OCI-LY3 (cell line): ENCODE results near the gene DIS3L.
"Not testable (repeated sequence)": the region's sequence is repeated elsewhere in the genome, so short reads cannot be mapped to it uniquely, and the experiment has no call there.

Source experiments
- H2AFZ ChIP-seq: fragments of 200-600, 300-600 bp; shearing (Covaris generic); 2 replicates; pipeline ENCODE4 v1.6.0; 2014; ENCODE audit warnings: antibody characterized with exemption, low read depth, low read length
- H3K27ac ChIP-seq: fragments of 200-600, 300-600 bp; sonication (generic); 2 replicates; pipeline ENCODE4 v1.5.1; 2014; ENCODE audit warnings: mild to moderate bottlenecking, low read length, moderate library complexity, mixed read lengths
- H3K27me3 ChIP-seq: fragments of 200-600, 300-600 bp; sonication (generic); 2 replicates; pipeline ENCODE4 v1.6.1; 2014; ENCODE audit warnings: low read depth, low read length, mixed read lengths
- H3K36me3 ChIP-seq: fragments of 200-600, 300-600 bp; sonication (generic); replicated peaks from 2 replicates; pipeline ENCODE3; 2014; ENCODE audit warnings: low read depth, low read length, mixed read lengths
- H3K4me1 ChIP-seq: fragments of 300-600, 200-600 bp; sonication (generic); 2 replicates; pipeline ENCODE4 v1.6.1; 2014; ENCODE audit warnings: low read length, mixed read lengths
- H3K4me2 ChIP-seq: fragments of 200-600, 300-600 bp; sonication (generic); 2 replicates; pipeline ENCODE4 v1.6.1; 2014; ENCODE audit warnings: low read length, mixed read lengths
- H3K4me3 ChIP-seq: fragments of 300-600, 200-600 bp; sonication (generic); 2 replicates; pipeline ENCODE4 v1.5.1; 2014; ENCODE audit warnings: antibody characterized with exemption, mild to moderate bottlenecking, low read length, moderate library complexity
- H3K79me2 ChIP-seq: fragments of 300-600, 200-600 bp; shearing (Covaris generic); 2 replicates; pipeline ENCODE4 v1.6.1; 2014; ENCODE audit warnings: mild to moderate bottlenecking, low read length, mixed read lengths
- H3K9ac ChIP-seq: fragments of 300-600, 200-600 bp; shearing (Covaris generic); 2 replicates; pipeline ENCODE4 v1.6.0; 2014; ENCODE audit warnings: mild to moderate bottlenecking, low read length, moderate library complexity
- H3K9me3 ChIP-seq: fragments of 200-600, 300-600 bp; shearing (Covaris generic); 2 replicates; pipeline ENCODE4 v1.6.1; 2014; ENCODE audit warnings: low read length, mixed read lengths; ENCODE audit not compliant: insufficient read depth
- H4K20me1 ChIP-seq: fragments of 200-600, 300-600 bp; sonication (generic); 2 replicates; pipeline ENCODE4 v1.6.1; 2016; ENCODE audit warnings: low read length, mixed read lengths; ENCODE audit not compliant: insufficient read depth
- CTCF ChIP-seq: fragments of 200-600, 300-600 bp; sonication (generic); IDR thresholded peaks from 2 replicates; pipeline ENCODE4 v1.5.1; 2014; ENCODE audit warnings: antibody characterized with exemption, low read length, low read depth
- EZH2phosphoT487 ChIP-seq: fragments of 200-600 bp; shearing (Covaris generic); IDR thresholded peaks from 2 replicates; pipeline ENCODE4 v1.6.1; 2018; ENCODE audit warnings: antibody characterized with exemption, mixed run types, low read depth

The DIS3L gene

GRCh38 chr15:66378814-66379430, 85.6 kb downstream of the DIS3L start:
- no peaks in the 10 kb centered on the region for H3K27me3 ChIP-seq
- no peaks in the 10 kb centered on the region for H3K36me3 ChIP-seq
- no peak overlapping the region for H3K4me3 ChIP-seq
- H3K9me3 ChIP-seq, result no peaks in the 10 kb centered on the region
- H2AFZ ChIP-seq, result no peak overlapping the region
- no peak overlapping the region for H3K9ac ChIP-seq
- H3K79me2 ChIP-seq, result no peaks in the 10 kb centered on the region
- no peaks in the 10 kb centered on the region for H4K20me1 ChIP-seq
- H3K4me1 ChIP-seq, result no peaks in the 10 kb centered on the region
- no peak overlapping the region for H3K27ac ChIP-seq
- no peak overlapping the region for H3K4me2 ChIP-seq
- no peak for TF ChIP-seq CTCF
- TF ChIP-seq EZH2phosphoT487, result no peak

DNA sequence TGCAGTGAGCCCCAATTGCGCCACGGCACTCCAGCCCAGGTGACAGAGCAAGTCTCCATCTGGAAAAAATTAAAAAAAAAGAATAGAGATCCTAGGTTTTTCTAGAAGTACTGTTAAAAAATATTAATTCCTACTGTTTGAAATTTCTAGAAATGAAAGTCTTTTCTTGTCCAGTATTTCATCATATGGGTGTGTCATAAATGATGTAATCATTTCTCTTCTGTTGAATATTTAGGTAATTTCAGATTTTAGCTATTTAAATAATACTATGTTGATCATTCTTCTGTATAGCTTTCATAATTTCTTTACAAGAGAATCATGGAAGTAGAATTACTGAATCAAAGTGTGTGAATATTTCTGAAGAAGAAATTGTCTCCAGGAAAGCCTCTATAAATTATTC, 88.0 kb downstream of the DIS3L start:
- not testable (repeated sequence) for H3K4me3 ChIP-seq, H3K9ac ChIP-seq, H3K27me3 ChIP-seq, H3K27ac ChIP-seq, H3K9me3 ChIP-seq, H3K36me3 ChIP-seq, H4K20me1 ChIP-seq, H3K4me2 ChIP-seq, H3K4me1 ChIP-seq, H2AFZ ChIP-seq
- H3K79me2 ChIP-seq, result peaks cover 10% of the 10 kb centered on the region
